HEK293 (cell line): ENCODE results near the gene STRN4.

Experiments used
- CTCF ChIA-PET: fragments of 350-600 bp; formaldehyde crosslinking; extraction: SDS; loops from one replicate; lab custom pipeline; 2021; ENCODE audit warnings: antibody characterized with exemption; lab: Yijun Ruan, JAX
- POLR2A ChIA-PET: fragments of 300-600 bp; formaldehyde crosslinking; extraction: SDS; loops from one replicate; lab custom pipeline; 2020; ENCODE audit warnings: antibody characterized with exemption, inconsistent platforms; lab: Yijun Ruan, JAX
- H3K27ac ChIP-seq: fragments of 200-500 bp; sonication (Bioruptor generic); 2 replicates; pipeline ENCODE4 v1.5.1; 2014; ENCODE audit warnings: low read depth, low read length, control low read depth, inconsistent platforms; ENCODE audit errors: extremely low read depth
- H3K36me3 ChIP-seq, 2 experiments: fragments of 200-500 bp in 1 of 2; sonication (Bioruptor generic) in 1 of 2; 1 replicate in 1 of 2; 2 replicates in 1 of 2; pipeline ENCODE4 v1.5.1; 2014 to 2017; ENCODE audit warnings: inconsistent platforms in 2 of 2, low read length in 2 of 2; ENCODE audit not compliant: control insufficient read depth in 2 of 2, insufficient read depth in 1 of 2
- H3K4me1 ChIP-seq: fragments of 200-500 bp; sonication (Bioruptor generic); 2 replicates; pipeline ENCODE4 v1.5.1; 2014; ENCODE audit warnings: mild to moderate bottlenecking, low read length, inconsistent platforms; ENCODE audit not compliant: control insufficient read depth, insufficient read depth
- H3K4me3 ChIP-seq: 2 replicates; pipeline ENCODE4 v1.5.1; 2011; ENCODE audit warnings: low read depth, mild to moderate bottlenecking, control low read depth, low read length, moderate library complexity
- H3K9me3 ChIP-seq: fragments of 200-500 bp; sonication (Bioruptor generic); 2 replicates; pipeline ENCODE4 v1.5.1; 2014; ENCODE audit warnings: low read depth, low read length, inconsistent platforms; ENCODE audit not compliant: control insufficient read depth, insufficient read depth
- GLIS1 ChIP-seq: fragments of 450-650 bp; formaldehyde crosslinking; IDR thresholded peaks from 2 replicates; pipeline ENCODE4 v1.5.1; 2016; ENCODE audit warnings: missing biosample characterization, missing genetic modification characterization
- HOXA7 ChIP-seq: sonication (generic); formaldehyde crosslinking; IDR thresholded peaks from 2 replicates; pipeline ENCODE4 v1.8.1; 2022; ENCODE audit warnings: missing genetic modification reagents, borderline replicate concordance
- KLF17 ChIP-seq: fragments of 450-650 bp; formaldehyde crosslinking; IDR thresholded peaks from 2 replicates; pipeline ENCODE4 v1.5.1; 2016; ENCODE audit warnings: missing biosample characterization, missing genetic modification characterization
- MEIS1 ChIP-seq: sonication (generic); formaldehyde crosslinking; IDR thresholded peaks from 2 replicates; pipeline ENCODE4 v1.8.1; 2022; ENCODE audit warnings: missing genetic modification reagents, mild to moderate bottlenecking, borderline replicate concordance
- MYNN ChIP-seq: fragments of 450-650 bp; formaldehyde crosslinking; IDR thresholded peaks from 2 replicates; pipeline ENCODE4 v1.5.1; 2016; ENCODE audit warnings: missing biosample characterization, missing genetic modification characterization, borderline replicate concordance
- PRDM1 ChIP-seq: fragments of 450-650 bp; formaldehyde crosslinking; IDR thresholded peaks from 2 replicates; pipeline ENCODE4; 2016; ENCODE audit warnings: missing biosample characterization, missing genetic modification characterization
- PRDM4 ChIP-seq: fragments of 450-650 bp; formaldehyde crosslinking; IDR thresholded peaks from 2 replicates; pipeline ENCODE4 v1.5.1; 2017; ENCODE audit warnings: missing biosample characterization, missing genetic modification characterization
- REST ChIP-seq: fragments of 450-650 bp; formaldehyde crosslinking; IDR thresholded peaks from 2 replicates; pipeline ENCODE4 v1.5.1; 2016; ENCODE audit warnings: missing biosample characterization, missing genetic modification characterization
- ZBTB26 ChIP-seq: fragments of 450-650 bp; formaldehyde crosslinking; optimal IDR thresholded peaks from 2 replicates; pipeline ENCODE3; 2016; ENCODE audit warnings: missing biosample characterization, mild to moderate bottlenecking, missing genetic modification characterization
- ZEB2 ChIP-seq: fragments of 450-650 bp; formaldehyde crosslinking; IDR thresholded peaks from 2 replicates; pipeline ENCODE4 v1.5.1; 2016; ENCODE audit warnings: missing biosample characterization, missing genetic modification characterization
- ZNF112 ChIP-seq: fragments of 450-650 bp; formaldehyde crosslinking; IDR thresholded peaks from 2 replicates; pipeline ENCODE4 v1.5.0; 2017; ENCODE audit warnings: missing biosample characterization, missing genetic modification characterization
- ZNF274 ChIP-seq, 2 experiments: fragments of 200-500 bp in 1 of 2; fragments of 450-650 bp in 1 of 2; sonication (Bioruptor generic) in 1 of 2; formaldehyde crosslinking in 1 of 2; IDR thresholded peaks; 2 replicates each; pipeline versions ENCODE4 v1.5.1 to v1.6.1; 2014 to 2016; ENCODE audit warnings: borderline replicate concordance in 1 of 2, inconsistent platforms in 1 of 2, low read length in 1 of 2, missing biosample characterization in 1 of 2, missing genetic modification characterization in 1 of 2
- ZNF302 ChIP-seq: fragments of 450-650 bp; formaldehyde crosslinking; IDR thresholded peaks from 2 replicates; pipeline ENCODE4 v1.5.1; 2016; ENCODE audit warnings: missing biosample characterization, missing genetic modification characterization, low read depth
- ZNF366 ChIP-seq: fragments of 450-650 bp; formaldehyde crosslinking; conservative IDR thresholded peaks from 2 replicates; pipeline ENCODE4 v1.5.1; 2016; ENCODE audit warnings: missing biosample characterization, missing genetic modification characterization
- ZNF404 ChIP-seq: fragments of 450-650 bp; formaldehyde crosslinking; IDR thresholded peaks from 2 replicates; pipeline ENCODE4 v1.5.1; 2017; ENCODE audit warnings: missing biosample characterization, missing genetic modification characterization
- ZNF555 ChIP-seq: fragments of 450-650 bp; formaldehyde crosslinking; conservative IDR thresholded peaks from 2 replicates; pipeline ENCODE4 v1.5.1; 2017; ENCODE audit warnings: missing biosample characterization, mild to moderate bottlenecking, missing genetic modification characterization, inconsistent platforms
- ZNF639 ChIP-seq: fragments of 450-650 bp; formaldehyde crosslinking; IDR thresholded peaks from 2 replicates; pipeline ENCODE4 v1.5.1; 2016; ENCODE audit warnings: missing biosample characterization, missing genetic modification characterization
- ZSCAN16 ChIP-seq: fragments of 450-650 bp; formaldehyde crosslinking; IDR thresholded peaks from 2 replicates; pipeline ENCODE4 v1.5.1; 2016; ENCODE audit warnings: missing biosample characterization, missing genetic modification characterization

Gene STRN4

GRCh38 chr19:46764817-46765291 lies 18.6 kb upstream of the STRN4 start:
- CTCF ChIA-PET: interaction anchor here (0.5 to 3.4 kb wide), 12 partner anchors 11 to 271 kb away, joined by 3 to 19 read pairs (median 5); partner anchors contain the start of gene SLC1A5
- POLR2A ChIA-PET: interaction anchor here (0.6 to 4.4 kb wide), 4 partner anchors 20 to 263 kb away, joined by 3 to 21 read pairs (median 5); no protein-coding TSS in a partner anchor
- TF ChIP-seq KLF17 (tag by site-specific recombination) (peak; percentile 40; the same call in 1 of the 2 replicates), ZNF639 (tag by site-specific recombination) (no peak), GLIS1 (tag by site-specific recombination) (peak; percentile 65)

GRCh38 chr19:46762245-46762890 lies 16.1 kb upstream of the STRN4 start:
- POLR2A ChIA-PET: interaction anchor here (0.6 kb wide), 1 partner anchor 78 kb away, joined by 4 read pairs; no protein-coding TSS in a partner anchor
- H3K4me1 ChIP-seq: peaks cover 3% of the 10 kb centered on the region
- no peaks in the 10 kb centered on the region for H3K9me3 ChIP-seq
- H3K27ac ChIP-seq: no peak overlapping the region
- no peak overlapping the region for H3K4me3 ChIP-seq
- TF ChIP-seq ZNF555 (no peak), ZNF302 (tag by site-specific recombination) (no peak), HOXA7 (CRISPR knock-in tag) (no peak), ZNF366 (no peak), ZNF274 (IDR thresholded peaks at IDR 0.05; ENCODE audit: low read length) (no peak), ZNF274 (tag by site-specific recombination; IDR thresholded peaks at IDR 0.05; ENCODE audit: borderline replicate concordance) (no peak), REST (tag by site-specific recombination) (no peak), ZNF404 (tag by site-specific recombination) (no peak), ZSCAN16 (no peak), PRDM4 (tag by site-specific recombination) (no peak), ZBTB26 (tag by site-specific recombination) (no peak), ZEB2 (no peak), MYNN (tag by site-specific recombination) (no peak), MEIS1 (CRISPR knock-in tag) (no peak), ZNF112 (tag by site-specific recombination) (no peak), PRDM1 (tag by site-specific recombination) (no peak)
- CTCF ChIA-PET: interaction anchor here (1.3 to 2.6 kb wide), 3 partner anchors 8 to 78 kb away, joined by 3 to 24 read pairs (median 3); no protein-coding TSS in a partner anchor
- H3K36me3 ChIP-seq: peaks cover 3 to 5% of the 10 kb centered on the region in 2 experiments; a peak in 2 of 3 replicates

More at GRCh38 chr19:46764817-46765291, 18.6 kb upstream of the STRN4 start:
- no peak overlapping the region for H3K4me3 ChIP-seq
- no peak overlapping the region for H3K27ac ChIP-seq
- peaks cover 2% of the 10 kb centered on the region; the same call in 1 of the 2 replicates for H3K4me1 ChIP-seq
- no peaks in the 10 kb centered on the region for H3K9me3 ChIP-seq
- H3K36me3 ChIP-seq: no peaks in the 10 kb centered on the region
